ENCODE data around the gene POFUT2. TPM values are rescaled to one million over a fixed set of nuclear protein-coding genes. Genes with fewer than 3 reads are reported as not detected.

POFUT2 gene
- total and polyA plus RNA-seq, 12 donors = 13.1 to 68.9 (median 32.9) TPM

DNA sequence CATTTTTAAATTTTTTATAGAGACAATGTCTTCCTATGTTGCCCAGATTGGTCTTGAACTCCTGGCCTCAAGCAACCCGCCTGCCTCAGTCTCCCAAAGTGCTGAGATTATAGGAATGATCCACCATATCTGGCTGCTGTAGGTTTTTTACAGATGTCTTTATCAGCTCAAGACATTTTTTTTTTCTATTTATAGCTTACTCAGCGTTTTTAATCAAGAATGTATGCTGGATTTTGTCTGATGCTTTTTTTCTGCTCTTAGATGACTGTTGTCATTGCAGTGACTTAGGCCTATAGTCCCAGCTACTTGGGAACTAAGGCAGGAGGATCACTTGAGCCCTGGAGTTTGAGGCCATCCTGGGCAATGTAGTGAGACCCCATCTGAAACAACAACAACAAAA is 72.5 kb downstream of the POFUT2 start:
- Histone ChIP-seq H3K36me3 (replicated peaks in 1 of 2) (no peaks in the 10 kb centered on the region), H3K27ac (no peak overlapping the region), H3K4me3 (no peak overlapping the region), H3K27me3 (no peaks in the 10 kb centered on the region), H3K9me3 (replicated peaks in 1 of 3) (peaks cover 0 to 9% (median 0%) of the 10 kb centered on the region in 3 donors), H3K4me1 (replicated peaks in 1 of 2) (no peaks in the 10 kb centered on the region)
- DNase-seq = no peak
- WGBS, 4 donors = 74 to 80% (median 76%) methylated on average over 2 of the region's 2 CpGs
- intact Hi-C loops (cut with DNase I) = no loop called here
- TF ChIP-seq CTCF (IDR thresholded peaks at IDR 0.05) (no peak), POLR2A (IDR thresholded peaks at IDR 0.05) (no peak)

Other genes with a start within 250 kb of the POFUT2 start
- gene ADARB1, start 213.3 kb downstream of the POFUT2 start, total RNA-seq = 10 to 100 TPM in 8 of 9 donors, 1 to 10 TPM in 1; 7.2 to 21.6 (median 18.0) TPM
- gene ADARB1, start 213.3 kb downstream of the POFUT2 start, polyA plus RNA-seq = 10 to 100 TPM in 2 of 3 donors, 1 to 10 TPM in 1; 7.5 to 16.3 (median 12.4) TPM
- gene COL18A1, start 117.3 kb upstream of the POFUT2 start, total RNA-seq = 100 to 1,000 TPM in 7 of 9 donors, 10 to 100 TPM in 2; 13.8 to 244 (median 132) TPM
- 100 to 1,000 TPM in 2 of 3 donors, 10 to 100 TPM in 1; 10.9 to 201 (median 163) TPM for gene COL18A1, start 117.3 kb upstream of the POFUT2 start, polyA plus RNA-seq

Data from adrenal gland (tissue), 12 donors.